ENCODE data around the gene IREB2. TPM values are rescaled to one million over a fixed set of nuclear protein-coding genes. Genes with fewer than 3 reads are reported as not detected.

The IREB2 gene
- total RNA-seq, 2 experiments from 2014 or later: 50.8 to 66.5 TPM

DNA sequence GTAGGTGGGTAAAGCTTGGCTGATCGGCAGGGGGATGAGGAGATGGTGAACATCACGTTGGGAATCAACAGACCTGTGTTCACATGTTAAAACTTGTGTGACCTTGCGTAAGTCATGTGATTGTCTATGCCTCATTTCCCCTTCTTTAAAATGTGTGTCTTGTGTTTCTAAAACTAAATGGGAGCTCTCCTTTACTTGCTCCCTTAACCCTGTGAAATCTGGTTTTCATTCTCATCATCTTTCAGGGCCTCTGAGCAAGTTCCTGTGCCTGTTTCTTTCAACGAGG, 29.7 kb upstream of the IREB2 start:
- no peaks in the 10 kb centered on the region for H3K36me3 Mint-ChIP-seq (ENCODE audit: low read depth)
- H3K4me3 Mint-ChIP-seq: no peak overlapping the region
- ChIA-PET POLR2A (no interaction called here), CTCF (interaction anchor here (1.0 kb wide), 1 partner anchor 15 kb away, joined by 3 read pairs; no protein-coding TSS in a partner anchor)
- peaks cover 2% of the 10 kb centered on the region for H3K27me3 Mint-ChIP-seq
- H3K9me3 Mint-ChIP-seq (ENCODE audit: low read depth): no peaks in the 10 kb centered on the region
- DNase-seq (no peak), ATAC-seq (no peak)
- no peak overlapping the region for H3K27ac Mint-ChIP-seq
- H3K4me1 Mint-ChIP-seq: no peaks in the 10 kb centered on the region
- intact Hi-C loops (cut with DNase I, micrococcal nuclease): no loop called here

DNA sequence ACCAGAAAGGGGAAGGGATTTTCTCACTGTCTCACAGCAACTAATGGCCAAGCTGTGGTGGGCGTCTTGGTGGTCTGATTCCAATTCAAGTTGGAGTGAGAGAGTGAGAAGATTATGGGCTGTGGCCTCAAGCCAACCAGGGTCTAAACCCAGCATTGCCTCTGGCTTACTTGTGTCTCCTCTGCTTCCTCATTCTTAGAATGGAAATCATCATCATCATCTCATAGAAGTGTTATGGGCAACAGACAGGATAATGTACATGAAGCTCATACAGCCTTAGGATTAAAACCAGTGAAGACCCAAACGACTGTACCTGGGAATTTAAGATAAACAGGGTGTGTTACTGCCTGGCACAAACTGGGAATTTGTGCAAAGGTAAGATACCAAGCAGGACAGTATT, 29.1 kb upstream of the IREB2 start:
- DNase-seq (no peak), ATAC-seq (no peak)
- H3K9me3 Mint-ChIP-seq (ENCODE audit: low read depth): no peaks in the 10 kb centered on the region
- H3K4me1 Mint-ChIP-seq: no peaks in the 10 kb centered on the region
- no peak overlapping the region for H3K4me3 Mint-ChIP-seq
- ChIA-PET POLR2A (no interaction called here), CTCF (interaction anchor here (1.0 kb wide), 1 partner anchor 14 kb away, joined by 3 read pairs; no protein-coding TSS in a partner anchor)
- no peak overlapping the region for H3K27ac Mint-ChIP-seq
- H3K27me3 Mint-ChIP-seq: peaks cover 2% of the 10 kb centered on the region
- H3K36me3 Mint-ChIP-seq (ENCODE audit: low read depth): no peaks in the 10 kb centered on the region
- intact Hi-C loops (cut with DNase I, micrococcal nuclease): no loop called here

DNA sequence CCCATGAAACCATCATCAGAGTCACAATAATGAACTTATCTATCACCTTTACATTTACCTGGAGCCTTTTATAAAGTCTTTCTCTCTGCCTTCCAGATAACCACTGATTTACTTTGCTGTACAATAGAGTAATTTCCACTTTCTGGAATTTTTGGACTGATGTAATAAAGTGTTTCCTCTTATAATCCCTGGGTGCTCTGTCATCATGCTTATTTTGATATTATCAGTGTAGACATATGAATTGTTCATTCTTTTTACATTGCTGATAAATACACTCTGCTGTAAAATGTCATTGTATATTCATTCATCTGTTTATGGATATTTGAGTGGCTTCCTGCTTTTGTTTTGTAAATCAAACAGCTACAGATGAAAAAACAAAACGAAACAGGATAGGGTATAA, 27.0 kb upstream of the IREB2 start:
- intact Hi-C loops (cut with DNase I, micrococcal nuclease): no loop called here
- DNase-seq (no peak), ATAC-seq (no peak)
- Mint-ChIP-seq H3K27ac (no peak overlapping the region), H3K36me3 (ENCODE audit: low read depth) (no peaks in the 10 kb centered on the region), H3K27me3 (peaks cover 2% of the 10 kb centered on the region), H3K4me3 (no peak overlapping the region), H3K4me1 (no peaks in the 10 kb centered on the region), H3K9me3 (ENCODE audit: low read depth) (no peaks in the 10 kb centered on the region)
- CTCF ChIA-PET: interaction anchor here (1.3 to 1.6 kb wide), 2 partner anchors 11 to 12 kb away, joined by 3 to 4 read pairs; no protein-coding TSS in a partner anchor
- POLR2A ChIA-PET: no interaction called here

DNA sequence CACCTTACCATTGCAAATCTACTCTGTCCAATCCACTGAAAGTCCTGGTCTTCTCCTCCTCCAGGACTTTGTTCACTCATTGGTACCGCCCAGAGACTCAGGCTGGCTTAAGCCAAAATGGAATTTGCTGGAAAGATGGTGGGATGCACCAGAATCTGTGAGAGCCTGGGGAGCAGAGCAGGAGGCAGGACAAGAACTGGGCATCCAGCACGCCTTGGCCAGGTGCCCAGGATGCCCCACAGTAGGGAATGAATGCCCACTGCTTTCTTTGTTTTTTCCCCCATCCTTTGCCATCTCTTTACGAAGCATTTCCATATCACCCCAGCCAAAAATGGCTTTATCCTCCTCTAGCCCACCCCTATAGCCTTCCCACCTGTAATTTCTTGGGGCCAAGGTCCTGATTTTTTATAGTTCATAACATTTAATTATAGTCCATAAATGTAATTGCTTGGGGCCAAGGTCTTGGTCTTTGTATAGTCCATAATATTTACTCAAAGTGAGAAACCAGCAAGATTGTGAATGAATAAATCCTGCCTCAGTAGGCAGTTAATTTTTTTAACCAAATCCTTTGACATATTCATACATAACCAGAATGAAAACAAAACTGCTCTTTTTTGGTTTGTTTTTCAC, 23.3 kb upstream of the IREB2 start:
- Mint-ChIP-seq H3K27me3 (no peaks in the 10 kb centered on the region), H3K36me3 (ENCODE audit: low read depth) (no peaks in the 10 kb centered on the region), H3K4me3 (no peak overlapping the region), H3K4me1 (no peaks in the 10 kb centered on the region), H3K27ac (no peak overlapping the region), H3K9me3 (ENCODE audit: low read depth) (no peaks in the 10 kb centered on the region)
- POLR2A ChIA-PET: no interaction called here
- DNase-seq: no peak
- intact Hi-C loops (cut with DNase I, micrococcal nuclease): no loop called here
- no peak for ATAC-seq
- CTCF ChIA-PET: no interaction called here

DNA sequence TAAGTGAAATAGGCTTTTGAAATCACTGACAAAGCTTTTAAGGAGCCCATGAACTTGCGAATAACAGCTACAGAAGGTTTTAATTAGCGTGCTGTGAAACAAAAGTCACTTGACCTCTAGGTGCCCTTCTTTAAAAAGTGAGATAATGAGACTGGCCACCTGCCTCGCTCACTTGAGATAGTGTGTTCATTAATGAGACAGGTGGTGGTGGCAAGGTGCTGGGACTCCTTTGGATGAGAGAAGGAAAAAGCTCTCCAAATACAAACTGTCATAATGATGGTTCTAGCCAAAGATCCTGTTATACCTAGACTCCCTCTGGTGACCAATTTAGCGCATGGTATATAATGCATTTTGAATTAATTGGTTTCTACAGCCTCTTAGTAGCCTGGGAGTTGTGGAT, 22.7 kb upstream of the IREB2 start:
- H3K9me3 Mint-ChIP-seq (ENCODE audit: low read depth): no peaks in the 10 kb centered on the region

DNA sequence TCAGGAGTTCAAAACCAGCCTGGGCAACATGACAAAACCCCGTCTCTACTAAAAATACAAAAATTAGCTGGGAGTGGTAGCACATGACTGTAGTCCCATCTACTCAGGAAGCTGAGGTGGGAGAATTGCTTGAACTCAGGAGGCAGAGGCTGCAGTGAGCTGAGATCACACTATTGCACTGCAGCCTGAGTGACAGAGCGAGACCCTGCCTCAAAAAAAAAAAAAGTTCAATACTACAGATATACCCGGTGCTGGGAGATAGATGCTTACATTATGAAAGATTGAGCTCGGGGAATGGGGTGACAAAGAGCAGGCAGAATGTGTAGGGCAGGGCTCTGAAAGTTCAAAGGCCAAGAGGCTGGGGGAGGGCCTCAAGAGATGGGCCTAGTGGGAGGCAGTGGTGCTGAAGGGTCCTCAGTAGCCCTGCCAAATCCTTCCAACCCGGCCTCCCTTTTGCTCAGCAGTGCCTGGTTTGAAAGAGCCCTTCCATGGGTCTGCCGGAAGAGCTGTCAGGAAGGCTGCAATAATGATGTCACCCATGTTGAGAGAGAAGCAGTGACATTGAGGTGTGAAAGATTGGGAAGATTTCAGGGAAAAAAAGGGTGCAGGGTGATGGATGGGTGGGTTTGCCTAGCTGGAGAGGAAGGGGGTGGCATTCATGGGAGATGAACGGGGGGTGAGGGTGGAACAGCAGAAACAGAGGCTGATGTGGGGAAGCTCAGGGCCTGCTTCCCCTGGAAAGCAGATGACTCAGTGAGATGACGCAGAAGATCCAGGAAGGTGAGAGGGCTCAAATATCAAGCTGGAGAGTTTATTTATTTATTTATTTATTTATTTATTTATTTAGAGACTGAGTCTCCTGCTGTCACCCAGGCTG, 20.0 kb upstream of the IREB2 start:
- ChIA-PET POLR2A (no interaction called here), CTCF (interaction anchor here (0.7 to 2.5 kb wide), 5 partner anchors 10 to 153 kb away, joined by 3 to 14 read pairs (median 3); no protein-coding TSS in a partner anchor)
- H3K4me3 Mint-ChIP-seq: no peak overlapping the region
- H3K4me1 Mint-ChIP-seq: no peaks in the 10 kb centered on the region
- no peaks in the 10 kb centered on the region for H3K9me3 Mint-ChIP-seq (ENCODE audit: low read depth)
- no peak for DNase-seq
- H3K27me3 Mint-ChIP-seq: no peaks in the 10 kb centered on the region
- no peak for ATAC-seq
- H3K27ac Mint-ChIP-seq: no peak overlapping the region
- intact Hi-C loops (cut with DNase I, micrococcal nuclease): no loop called here
- no peaks in the 10 kb centered on the region for H3K36me3 Mint-ChIP-seq (ENCODE audit: low read depth)

More for the DNA sequence above, 22.7 kb upstream of the IREB2 start:
- ATAC-seq (no peak), DNase-seq (no peak)
- ChIA-PET POLR2A (no interaction called here), CTCF (interaction anchor here (1.4 kb wide), 1 partner anchor 107 kb away, joined by 3 read pairs; no protein-coding TSS in a partner anchor)
- no peaks in the 10 kb centered on the region for H3K27me3 Mint-ChIP-seq
- no peak overlapping the region for H3K4me3 Mint-ChIP-seq
- no peaks in the 10 kb centered on the region for H3K36me3 Mint-ChIP-seq (ENCODE audit: low read depth)
- no peaks in the 10 kb centered on the region for H3K4me1 Mint-ChIP-seq
- no peak overlapping the region for H3K27ac Mint-ChIP-seq
- intact Hi-C loops (cut with DNase I, micrococcal nuclease): no loop called here

DNA sequence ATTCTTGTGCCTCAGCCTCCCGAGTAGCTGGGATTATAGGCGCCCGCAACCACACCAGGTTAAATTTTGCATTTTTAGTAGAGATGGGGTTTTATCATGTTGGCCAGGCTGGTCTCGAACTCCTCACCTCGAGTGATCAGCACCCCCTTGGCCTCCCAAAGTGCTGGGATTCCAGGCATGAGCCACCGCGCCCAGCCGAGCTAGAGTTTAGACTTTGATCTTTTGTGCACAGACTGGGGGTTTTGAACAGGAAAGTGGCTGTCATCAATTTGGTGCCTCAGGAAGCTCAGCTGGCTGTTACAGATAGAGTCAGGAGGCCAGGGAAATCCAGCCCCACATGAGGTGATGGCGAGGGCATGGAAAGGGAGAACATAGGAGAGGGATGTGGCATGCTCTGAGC, 19.3 kb upstream of the IREB2 start:
- Mint-ChIP-seq H3K27me3 (no peaks in the 10 kb centered on the region), H3K27ac (no peak overlapping the region), H3K9me3 (ENCODE audit: low read depth) (no peaks in the 10 kb centered on the region), H3K4me1 (no peaks in the 10 kb centered on the region), H3K4me3 (no peak overlapping the region), H3K36me3 (ENCODE audit: low read depth) (no peaks in the 10 kb centered on the region)
- ATAC-seq (no peak), DNase-seq (no peak)
- POLR2A ChIA-PET: no interaction called here
- intact Hi-C loops (cut with DNase I, micrococcal nuclease): no loop called here
- CTCF ChIA-PET: interaction anchor here (1.0 to 2.5 kb wide), 3 partner anchors 9 to 66 kb away, joined by 3 to 14 read pairs (median 5); no protein-coding TSS in a partner anchor

DNA sequence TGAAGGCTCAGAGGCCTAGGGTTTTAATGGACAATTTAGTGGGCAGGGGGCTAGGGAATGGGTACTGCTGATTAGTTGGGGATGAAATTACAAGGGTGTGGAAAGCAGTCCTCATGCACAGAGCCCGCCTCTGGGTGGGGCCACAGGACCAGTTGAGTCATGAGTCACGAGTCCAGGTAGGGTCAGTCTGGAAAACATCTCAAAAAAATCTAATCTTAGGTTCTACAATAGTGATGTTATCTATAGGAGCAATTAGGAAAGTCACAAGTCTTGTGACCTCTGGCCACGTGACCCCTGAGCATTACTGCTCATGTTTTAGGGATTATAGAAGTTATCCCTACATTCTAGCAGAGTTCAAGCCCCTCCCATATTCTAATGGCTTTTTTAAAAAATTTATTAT, 18.6 kb upstream of the IREB2 start:
- POLR2A ChIA-PET: no interaction called here
- Mint-ChIP-seq H3K4me3 (no peak overlapping the region), H3K27ac (no peak overlapping the region), H3K4me1 (peaks cover 2% of the 10 kb centered on the region), H3K27me3 (no peaks in the 10 kb centered on the region), H3K9me3 (ENCODE audit: low read depth) (no peaks in the 10 kb centered on the region), H3K36me3 (ENCODE audit: low read depth) (no peaks in the 10 kb centered on the region)
- CTCF ChIA-PET: interaction anchor here (1.0 kb wide), 1 partner anchor 30 kb away, joined by 5 read pairs; no protein-coding TSS in a partner anchor
- intact Hi-C loops (cut with DNase I, micrococcal nuclease): no loop called here
- DNase-seq (no peak), ATAC-seq (no peak)

DNA sequence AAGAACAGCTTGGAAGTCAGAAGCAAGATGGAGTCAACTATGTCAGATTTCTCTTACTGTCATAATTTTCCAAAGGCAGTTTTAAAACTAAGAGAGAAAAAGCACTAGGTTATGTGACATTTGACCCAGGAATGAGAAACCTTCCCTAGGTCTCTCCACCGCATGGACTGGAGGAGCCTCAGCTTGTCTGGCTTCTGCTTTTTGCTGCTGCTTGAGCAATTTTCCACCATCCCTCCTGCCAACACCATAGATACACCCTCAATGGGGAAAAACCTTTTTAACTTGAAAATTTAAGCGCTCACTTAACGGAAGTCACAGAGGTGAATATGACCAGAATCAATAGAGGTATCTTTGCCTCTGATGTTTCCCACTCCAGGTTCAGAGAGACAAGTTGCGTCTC, 17.8 kb upstream of the IREB2 start:
- Mint-ChIP-seq H3K27ac (no peak overlapping the region), H3K36me3 (ENCODE audit: low read depth) (no peaks in the 10 kb centered on the region), H3K27me3 (no peaks in the 10 kb centered on the region), H3K9me3 (ENCODE audit: low read depth) (no peaks in the 10 kb centered on the region), H3K4me1 (peaks cover 5% of the 10 kb centered on the region), H3K4me3 (no peak overlapping the region)
- intact Hi-C loops (cut with DNase I, micrococcal nuclease): loop anchor here (10.0 kb wide), 2 partner anchors 305 to 455 kb away; no protein-coding TSS in a partner anchor
- POLR2A ChIA-PET: no interaction called here
- CTCF ChIA-PET: interaction anchor here (0.6 kb wide), 1 partner anchor 36 kb away, joined by 3 read pairs; no protein-coding TSS in a partner anchor
- no peak for DNase-seq
- no peak for ATAC-seq

DNA sequence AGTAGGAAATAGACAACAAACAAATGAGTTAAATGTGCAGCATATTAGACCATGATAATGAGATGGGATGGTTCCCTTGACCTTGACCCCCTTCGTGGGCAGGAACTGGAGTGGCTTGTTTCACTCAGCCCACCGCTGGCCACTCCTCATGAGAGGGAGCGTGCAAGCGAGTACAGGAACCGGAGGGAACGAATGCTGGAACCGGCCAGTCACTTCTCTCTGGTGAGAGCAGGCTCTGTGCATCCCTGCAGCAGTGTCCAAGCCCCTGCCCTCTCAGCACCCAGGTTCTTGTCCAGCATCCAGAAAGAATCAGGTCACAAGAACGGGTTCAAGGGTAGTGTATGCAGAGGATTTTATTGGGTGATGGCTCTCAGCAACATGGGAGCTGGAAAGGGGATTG, 17.2 kb upstream of the IREB2 start:
- intact Hi-C loops (cut with DNase I, micrococcal nuclease): loop anchor here (10.0 kb wide), 2 partner anchors 306 to 456 kb away; no protein-coding TSS in a partner anchor
- no peak overlapping the region for H3K27ac Mint-ChIP-seq
- ATAC-seq (no peak), DNase-seq (no peak)
- H3K9me3 Mint-ChIP-seq (ENCODE audit: low read depth): no peaks in the 10 kb centered on the region
- H3K36me3 Mint-ChIP-seq (ENCODE audit: low read depth): no peaks in the 10 kb centered on the region
- POLR2A ChIA-PET: no interaction called here
- H3K27me3 Mint-ChIP-seq: no peaks in the 10 kb centered on the region
- H3K4me3 Mint-ChIP-seq: no peak overlapping the region
- CTCF ChIA-PET: interaction anchor here (4.3 kb wide), 1 partner anchor 113 kb away, joined by 25 read pairs; no protein-coding TSS in a partner anchor
- H3K4me1 Mint-ChIP-seq: peaks cover 11% of the 10 kb centered on the region

DNA sequence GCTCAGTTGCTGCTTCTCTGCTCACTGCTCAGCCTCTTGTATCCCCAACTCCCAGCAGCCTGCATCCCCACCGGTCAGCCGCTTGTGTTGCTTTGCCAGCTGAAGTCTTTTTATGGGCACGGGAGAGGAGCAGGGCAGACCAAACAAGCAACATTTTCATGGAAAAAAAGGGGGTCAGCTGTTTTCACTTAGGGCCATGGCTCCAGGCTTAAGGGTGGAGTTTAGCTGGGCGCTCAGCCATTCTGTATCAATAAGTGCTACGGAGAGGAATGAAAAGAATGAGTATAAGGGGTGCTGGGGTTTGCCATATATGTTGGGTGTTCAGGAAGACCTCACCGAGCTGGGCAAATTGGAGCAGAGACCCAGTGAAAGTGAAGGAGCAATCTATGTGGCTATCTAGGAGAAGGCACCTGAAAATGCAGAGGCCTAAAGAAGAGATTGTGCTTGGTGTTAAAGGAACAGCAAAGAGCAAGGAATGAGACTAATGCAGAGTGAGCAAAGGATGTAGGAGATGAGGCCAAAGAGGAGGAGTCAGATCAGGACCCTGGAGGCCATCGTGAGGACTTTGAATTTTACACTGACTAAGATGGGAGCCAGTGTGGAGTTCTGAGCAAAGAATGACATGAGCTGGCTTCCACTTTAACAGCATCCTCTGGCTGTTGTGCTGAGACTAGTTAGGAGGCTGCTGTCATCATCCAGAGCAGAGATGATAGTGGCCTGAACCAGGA, 16.6 kb upstream of the IREB2 start:
- ChIA-PET POLR2A (no interaction called here), CTCF (interaction anchor here (0.6 to 4.3 kb wide), 4 partner anchors 37 to 168 kb away, joined by 3 to 25 read pairs (median 3); no protein-coding TSS in a partner anchor)
- Mint-ChIP-seq H3K27me3 (no peaks in the 10 kb centered on the region), H3K4me1 (peaks cover 17% of the 10 kb centered on the region), H3K4me3 (no peak overlapping the region), H3K9me3 (ENCODE audit: low read depth) (no peaks in the 10 kb centered on the region), H3K36me3 (ENCODE audit: low read depth) (no peaks in the 10 kb centered on the region), H3K27ac (no peak overlapping the region)
- intact Hi-C loops (cut with DNase I, micrococcal nuclease): loop anchor here (10.0 kb wide), 2 partner anchors 307 to 457 kb away; no protein-coding TSS in a partner anchor
- no peak for DNase-seq
- no peak for ATAC-seq

Measured in activated CD4-positive, alpha-beta T cell treated with anti-CD3 and anti-CD28 coated beads for 36 hours (primary cell).